Measurements from ENCODE around the gene TEX11. TPM values are rescaled to one million over a fixed set of nuclear protein-coding genes. Genes with fewer than 3 reads are reported as not detected.
"Not testable (repeated sequence)": the region's sequence is repeated elsewhere in the genome, so short reads cannot be mapped to it uniquely, and the experiment has no call there.

TEX11 gene
- total RNA-seq, 1 donor from 2014 or later, result not detected

GRCh38 chrX:70762285-70762684 lies 146.2 kb downstream of the TEX11 start:
- Histone ChIP-seq H3K27ac (no peak overlapping the region), H3K4me1 (no peaks in the 10 kb centered on the region), H3K4me3 (no peak overlapping the region), H3K27me3 (no peaks in the 10 kb centered on the region), H3K9me3 (no peaks in the 10 kb centered on the region), H3K36me3 (no peaks in the 10 kb centered on the region)
- intact Hi-C loops (cut with DNase I), result no loop called here
- TF ChIP-seq CTCF (IDR thresholded peaks at IDR 0.05) (no peak), POLR2AphosphoS5 (IDR thresholded peaks at IDR 0.05; ENCODE audit: insufficient read depth in 1 of 2, low read depth in 1 of 2) (no peak), POLR2A (IDR thresholded peaks at IDR 0.05) (no peak)
- DNase-seq (ENCODE audit: extremely low spot score in 2 of 2), result no peak

GRCh38 chrX:70755850-70756249 lies 152.7 kb downstream of the TEX11 start:
- no peak for DNase-seq (ENCODE audit: extremely low spot score in 2 of 2)
- intact Hi-C loops (cut with DNase I), result no loop called here
- H3K27me3 ChIP-seq, result no peaks in the 10 kb centered on the region
- H3K27ac ChIP-seq, result no peak overlapping the region
- H3K4me3 ChIP-seq, result no peak overlapping the region
- H3K36me3 ChIP-seq, result no peaks in the 10 kb centered on the region
- H3K9me3 ChIP-seq, result no peaks in the 10 kb centered on the region
- TF ChIP-seq POLR2AphosphoS5 (IDR thresholded peaks at IDR 0.05; ENCODE audit: insufficient read depth in 1 of 2, low read depth in 1 of 2) (no peak), CTCF (IDR thresholded peaks at IDR 0.05) (no peak), POLR2A (IDR thresholded peaks at IDR 0.05) (no peak)
- H3K4me1 ChIP-seq, result no peaks in the 10 kb centered on the region

- no peaks in the 10 kb centered on the region for H3K27me3 ChIP-seq
- no peak overlapping the region for H3K27ac ChIP-seq
- H3K9me3 ChIP-seq, result no peaks in the 10 kb centered on the region
- TF ChIP-seq POLR2A (IDR thresholded peaks at IDR 0.05) (no peak), CTCF (IDR thresholded peaks at IDR 0.05) (no peak)
- H3K36me3 ChIP-seq, result no peaks in the 10 kb centered on the region
- no peak for DNase-seq (ENCODE audit: extremely low spot score in 2 of 2)
- intact Hi-C loops (cut with DNase I), result no loop called here
- H3K4me3 ChIP-seq, result no peak overlapping the region
- no peaks in the 10 kb centered on the region for H3K4me1 ChIP-seq
Observed at GRCh38 chrX:70754169-70754848, 154.2 kb downstream of the TEX11 start.

- H3K9me3 ChIP-seq; intact Hi-C loops (cut with DNase I); DNase-seq (ENCODE audit: extremely low spot score in 2 of 2); H3K36me3 ChIP-seq; H3K4me3 ChIP-seq; H3K4me1 ChIP-seq; H3K27me3 ChIP-seq; H3K27ac ChIP-seq: not testable (repeated sequence)
Observed at GRCh38 chrX:70733774-70734173, 174.7 kb downstream of the TEX11 start.

GRCh38 chrX:70727961-70728360 lies 180.6 kb downstream of the TEX11 start:
- DNase-seq (ENCODE audit: extremely low spot score in 2 of 2); intact Hi-C loops (cut with DNase I); H3K27ac ChIP-seq; H3K9me3 ChIP-seq; H3K4me3 ChIP-seq; H3K27me3 ChIP-seq; H3K4me1 ChIP-seq; H3K36me3 ChIP-seq: not testable (repeated sequence)

GRCh38 chrX:70720721-70721120 lies 187.8 kb downstream of the TEX11 start:
- no peak for TF ChIP-seq POLR2A (IDR thresholded peaks at IDR 0.05)
- TF ChIP-seq POLR2AphosphoS5 (IDR thresholded peaks at IDR 0.05; ENCODE audit: insufficient read depth in 1 of 2, low read depth in 1 of 2), result no peak
- TF ChIP-seq CTCF (IDR thresholded peaks at IDR 0.05), result no peak
- intact Hi-C loops (cut with DNase I), result no loop called here
- Histone ChIP-seq H3K27me3 (no peaks in the 10 kb centered on the region), H3K27ac (no peak overlapping the region), H3K36me3 (no peaks in the 10 kb centered on the region), H3K4me3 (no peak overlapping the region), H3K4me1 (no peaks in the 10 kb centered on the region), H3K9me3 (no peaks in the 10 kb centered on the region)
- no peak for DNase-seq (ENCODE audit: extremely low spot score in 2 of 2)

- H3K36me3 ChIP-seq; DNase-seq (ENCODE audit: extremely low spot score in 2 of 2); intact Hi-C loops (cut with DNase I); H3K27ac ChIP-seq; H3K27me3 ChIP-seq; H3K4me1 ChIP-seq; H3K9me3 ChIP-seq; H3K4me3 ChIP-seq: not testable (repeated sequence)
Observed at GRCh38 chrX:70711336-70711735, 197.2 kb downstream of the TEX11 start.

Measured in vagina (tissue), 2 donors.